Endodermal cell (in vitro differentiated cells): Measurements from ENCODE around the gene AOPEP. TPM values are rescaled to one million over a fixed set of nuclear protein-coding genes. Genes with fewer than 3 reads are reported as not detected.
A peak's percentile ranks its signal among the peaks of the same experiment; 100 is the strongest.

Experiments
- DNase-seq: peaks from one replicate; pipeline ENCODE4 v3.0.0-alpha.2; 2017
- H3K27ac ChIP-seq: 2 replicates; pipeline ENCODE4 v1.5.1; 2013; ENCODE audit warnings: mild to moderate bottlenecking, low read depth, low read length, moderate library complexity
- H3K27me3 ChIP-seq: 2 replicates; pipeline ENCODE4 v1.6.1; 2013; ENCODE audit warnings: mild to moderate bottlenecking, low read length, moderate library complexity; ENCODE audit not compliant: insufficient read depth, control insufficient read depth, poor library complexity, severe bottlenecking
- H3K36me3 ChIP-seq: 2 replicates; pipeline ENCODE4 v1.7.0; 2013; ENCODE audit warnings: mild to moderate bottlenecking, low read length, moderate library complexity; ENCODE audit not compliant: control insufficient read depth, insufficient read depth
- H3K4me1 ChIP-seq: one replicate; pipeline ENCODE4 v1.7.0; 2013; ENCODE audit warnings: low read length; ENCODE audit not compliant: control insufficient read depth, insufficient read depth
- H3K4me3 ChIP-seq: 2 replicates; pipeline ENCODE4 v1.5.1; 2013; ENCODE audit warnings: mild to moderate bottlenecking, low read length, moderate library complexity
- H3K9ac ChIP-seq: 2 replicates; pipeline ENCODE4 v1.6.1; 2013; ENCODE audit warnings: mild to moderate bottlenecking, low read length, moderate library complexity; ENCODE audit not compliant: poor library complexity, severe bottlenecking; ENCODE audit errors: extremely low read depth
- H3K9me3 ChIP-seq: 2 replicates; pipeline ENCODE4 v1.6.1; 2013; ENCODE audit warnings: mild to moderate bottlenecking, low read length, moderate library complexity; ENCODE audit not compliant: control insufficient read depth
- H3K27ac Mint-ChIP-seq: 2 replicates; pipeline ENCODE4 v1.8.0; 2020; ENCODE audit warnings: mixed read lengths
- H3K27me3 Mint-ChIP-seq: 2 replicates; pipeline ENCODE4 v1.8.0; 2021; ENCODE audit warnings: mild to moderate bottlenecking, mixed read lengths; ENCODE audit not compliant: insufficient read depth
- H3K36me3 Mint-ChIP-seq: 2 replicates; pipeline ENCODE4 v1.8.0; 2020; ENCODE audit warnings: low read depth, mixed read lengths
- H3K4me1 Mint-ChIP-seq: 2 replicates; pipeline ENCODE4 v1.8.0; 2020; ENCODE audit warnings: mixed read lengths
- H3K4me3 Mint-ChIP-seq: 2 replicates; pipeline ENCODE4 v1.8.0; 2020; ENCODE audit warnings: mild to moderate bottlenecking, moderate library complexity, mixed read lengths
- H3K9me3 Mint-ChIP-seq: 2 replicates; pipeline ENCODE4 v1.8.0; 2020; ENCODE audit warnings: mild to moderate bottlenecking, mixed read lengths
- WGBS, 2 experiments: methylation state at CpG; one replicate each; pipeline versions ENCODE4 v1.1.5 to v1.1.7; 2013; ENCODE audit warnings: missing lambda C conversion rate in 2 of 2, mixed read lengths in 1 of 2; ENCODE audit not compliant: insufficient coverage in 1 of 2, insufficient read length in 1 of 2; 5-methylcytosine and 5-hydroxymethylcytosine counted together
- total RNA-seq, 2 donors: library from RNA; stranded (reverse); fragmentation: NEBNext Ultra II Directional in 1 of 2; extraction: Animal tissue kit (Norgen Biotek cat#: 25700) in 1 of 2; gene quantifications; 2 replicates in 1 of 2; 3 replicates in 1 of 2; pipeline ENCODE4 v1.2.1, GENCODE V29; 2021
- TF ChIP-seq, protein P1 (sequence below): fragments of 200-600 bp; sonication (generic); conservative IDR thresholded peaks from 2 replicates; pipeline ENCODE4 v1.5.0; 2021; ENCODE audit warnings: antibody characterized with exemption, mild to moderate bottlenecking

Gene AOPEP
- total RNA-seq, 2 donors from 2014 or later, result 23.4 to 33.7 TPM

GRCh38 chr9:95092262-95093072 is 366.0 kb downstream of the AOPEP start:
- Histone ChIP-seq H3K9me3 (no peaks in the 10 kb centered on the region), H3K27me3 (no peaks in the 10 kb centered on the region), H3K9ac (no peak overlapping the region), H3K36me3 (no peaks in the 10 kb centered on the region), H3K4me1 (peaks cover 13% of the 10 kb centered on the region), H3K4me3 (no peak overlapping the region), H3K27ac (peak overlapping the region; percentile 91)
- H3K27me3 Mint-ChIP-seq, result no peaks in the 10 kb centered on the region
- no peak overlapping the region for H3K4me3 Mint-ChIP-seq
- no peaks in the 10 kb centered on the region for H3K9me3 Mint-ChIP-seq
- peaks cover 18% of the 10 kb centered on the region for H3K36me3 Mint-ChIP-seq
- H3K27ac Mint-ChIP-seq, result peak overlapping the region; percentile 48
- TF ChIP-seq, protein P1, sequence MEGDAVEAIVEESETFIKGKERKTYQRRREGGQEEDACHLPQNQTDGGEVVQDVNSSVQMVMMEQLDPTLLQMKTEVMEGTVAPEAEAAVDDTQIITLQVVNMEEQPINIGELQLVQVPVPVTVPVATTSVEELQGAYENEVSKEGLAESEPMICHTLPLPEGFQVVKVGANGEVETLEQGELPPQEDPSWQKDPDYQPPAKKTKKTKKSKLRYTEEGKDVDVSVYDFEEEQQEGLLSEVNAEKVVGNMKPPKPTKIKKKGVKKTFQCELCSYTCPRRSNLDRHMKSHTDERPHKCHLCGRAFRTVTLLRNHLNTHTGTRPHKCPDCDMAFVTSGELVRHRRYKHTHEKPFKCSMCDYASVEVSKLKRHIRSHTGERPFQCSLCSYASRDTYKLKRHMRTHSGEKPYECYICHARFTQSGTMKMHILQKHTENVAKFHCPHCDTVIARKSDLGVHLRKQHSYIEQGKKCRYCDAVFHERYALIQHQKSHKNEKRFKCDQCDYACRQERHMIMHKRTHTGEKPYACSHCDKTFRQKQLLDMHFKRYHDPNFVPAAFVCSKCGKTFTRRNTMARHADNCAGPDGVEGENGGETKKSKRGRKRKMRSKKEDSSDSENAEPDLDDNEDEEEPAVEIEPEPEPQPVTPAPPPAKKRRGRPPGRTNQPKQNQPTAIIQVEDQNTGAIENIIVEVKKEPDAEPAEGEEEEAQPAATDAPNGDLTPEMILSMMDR, result no peak
- DNase-seq, result no peak
- H3K4me1 Mint-ChIP-seq, result peaks cover 14% of the 10 kb centered on the region
- 77 to 79% methylated on average over 10 to 19 of the region's 19 CpGs for WGBS, 2 experiments

DNA sequence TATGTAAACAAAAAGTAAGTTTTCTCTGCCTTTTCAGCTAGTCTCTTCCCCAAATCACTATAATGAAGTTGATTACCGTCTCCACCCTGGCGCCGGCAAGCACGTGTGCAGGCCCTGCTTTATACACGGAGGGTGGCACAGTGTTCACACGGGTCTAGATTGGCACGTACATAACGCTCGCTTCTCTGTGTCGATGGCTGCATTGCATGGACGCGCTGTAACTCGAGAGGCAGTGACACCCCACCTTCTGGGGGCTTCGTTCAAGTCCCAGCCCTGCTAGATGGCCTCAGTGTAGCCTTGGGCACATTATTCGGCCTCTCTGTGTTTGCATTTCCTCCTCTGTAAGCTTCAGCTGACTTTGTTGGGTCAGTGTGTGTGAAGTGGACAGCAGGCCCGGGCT is 367.1 kb downstream of the AOPEP start:
- WGBS, 2 experiments, result 92 to 96% methylated on average over 15 to 16 of the region's 16 CpGs
- H3K27me3 Mint-ChIP-seq, result no peaks in the 10 kb centered on the region
- Histone ChIP-seq H3K4me3 (no peak overlapping the region), H3K36me3 (no peaks in the 10 kb centered on the region), H3K27ac (peak overlapping the region; percentile 91), H3K9me3 (no peaks in the 10 kb centered on the region), H3K27me3 (no peaks in the 10 kb centered on the region), H3K9ac (no peak overlapping the region), H3K4me1 (peaks cover 13% of the 10 kb centered on the region)
- TF ChIP-seq, protein P1, result no peak
- DNase-seq, result no peak
- peaks cover 14% of the 10 kb centered on the region for H3K4me1 Mint-ChIP-seq
- H3K4me3 Mint-ChIP-seq, result no peak overlapping the region
- H3K36me3 Mint-ChIP-seq, result peaks cover 11% of the 10 kb centered on the region
- H3K9me3 Mint-ChIP-seq, result no peaks in the 10 kb centered on the region
- H3K27ac Mint-ChIP-seq, result no peak overlapping the region

DNA sequence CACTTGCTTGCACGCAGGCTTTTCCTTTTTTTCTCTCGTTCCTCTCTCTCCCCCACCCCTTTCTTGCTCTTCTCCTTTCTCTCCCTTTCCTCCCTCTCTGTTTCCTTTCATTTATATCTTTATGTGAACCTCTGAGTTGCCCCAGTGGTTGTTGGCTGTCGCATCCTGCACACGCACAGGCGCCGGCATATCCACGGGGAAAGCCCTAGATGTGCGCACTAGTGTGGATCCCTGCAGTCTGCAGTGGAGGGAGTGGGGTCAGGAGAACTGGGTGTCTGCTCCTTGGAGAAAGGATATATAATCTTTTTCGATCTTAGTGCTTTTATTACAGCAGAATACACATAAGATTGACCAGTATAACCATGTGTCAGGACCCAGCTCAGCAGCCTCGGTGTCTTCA is 367.5 kb downstream of the AOPEP start:
- H3K27me3 Mint-ChIP-seq, result no peaks in the 10 kb centered on the region
- TF ChIP-seq, protein P1, result no peak
- WGBS, 2 experiments, result 70 to 83% methylated on average over 6 to 10 of the region's 10 CpGs
- peaks cover 14% of the 10 kb centered on the region for H3K4me1 Mint-ChIP-seq
- no peak overlapping the region for H3K27ac Mint-ChIP-seq
- H3K4me1 ChIP-seq, result peaks cover 13% of the 10 kb centered on the region
- no peaks in the 10 kb centered on the region for H3K27me3 ChIP-seq
- H3K36me3 Mint-ChIP-seq, result peaks cover 11% of the 10 kb centered on the region
- H3K4me3 ChIP-seq, result no peak overlapping the region
- H3K4me3 Mint-ChIP-seq, result no peak overlapping the region
- H3K27ac ChIP-seq, result peak overlapping the region; percentile 91
- H3K9ac ChIP-seq, result no peak overlapping the region
- no peaks in the 10 kb centered on the region for H3K36me3 ChIP-seq
- no peak for DNase-seq
- no peaks in the 10 kb centered on the region for H3K9me3 ChIP-seq
- H3K9me3 Mint-ChIP-seq, result no peaks in the 10 kb centered on the region
